ENCODE measurements around the gene OR51B4. TPM values are rescaled to one million over a fixed set of nuclear protein-coding genes. Genes with fewer than 3 reads are reported as not detected.

OR51B4 gene
- total RNA-seq, 2 experiments from 2014 or later = not detected

DNA sequence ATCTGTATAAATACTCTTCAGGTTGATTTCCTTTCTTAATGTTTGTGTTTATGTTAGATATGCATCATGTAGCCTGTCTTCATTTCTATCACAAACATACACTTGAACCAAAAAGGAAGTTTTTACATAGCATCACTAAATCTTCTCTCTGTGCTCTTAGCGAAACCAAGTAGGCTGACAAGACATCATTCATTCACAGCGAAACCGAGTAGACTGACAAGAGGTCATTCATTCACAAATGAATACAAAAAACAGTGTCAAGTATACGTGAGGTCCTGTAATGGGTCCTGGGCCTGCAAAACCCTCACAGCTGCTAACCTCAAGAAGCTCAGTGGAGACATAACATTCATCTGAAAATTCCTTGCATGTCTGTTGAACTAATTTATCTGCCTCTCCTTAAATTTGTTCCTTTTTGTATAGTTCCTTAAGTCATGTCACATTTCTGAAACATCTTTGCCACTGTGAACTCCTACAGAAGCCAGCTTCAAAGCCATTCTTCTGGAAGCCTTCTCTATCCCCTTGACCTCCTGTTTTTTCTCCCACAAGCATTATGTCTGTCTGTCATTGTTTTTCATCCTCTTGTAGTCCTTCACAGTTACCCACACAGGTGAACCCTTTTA lies 22.2 kb downstream of the OR51B4 start:
- Mint-ChIP-seq H3K4me1 (ENCODE audit: low read depth) (no peaks in the 10 kb centered on the region), H3K4me3 (no peak overlapping the region), H3K27ac (no peak overlapping the region), H3K9me3 (no peaks in the 10 kb centered on the region), H3K36me3 (ENCODE audit: low read depth) (no peaks in the 10 kb centered on the region), H3K27me3 (peaks cover 3% of the 10 kb centered on the region)
- POLR2A ChIA-PET = no interaction called here
- ATAC-seq = no peak
- no peak for DNase-seq
- TF ChIP-seq, protein P1, sequence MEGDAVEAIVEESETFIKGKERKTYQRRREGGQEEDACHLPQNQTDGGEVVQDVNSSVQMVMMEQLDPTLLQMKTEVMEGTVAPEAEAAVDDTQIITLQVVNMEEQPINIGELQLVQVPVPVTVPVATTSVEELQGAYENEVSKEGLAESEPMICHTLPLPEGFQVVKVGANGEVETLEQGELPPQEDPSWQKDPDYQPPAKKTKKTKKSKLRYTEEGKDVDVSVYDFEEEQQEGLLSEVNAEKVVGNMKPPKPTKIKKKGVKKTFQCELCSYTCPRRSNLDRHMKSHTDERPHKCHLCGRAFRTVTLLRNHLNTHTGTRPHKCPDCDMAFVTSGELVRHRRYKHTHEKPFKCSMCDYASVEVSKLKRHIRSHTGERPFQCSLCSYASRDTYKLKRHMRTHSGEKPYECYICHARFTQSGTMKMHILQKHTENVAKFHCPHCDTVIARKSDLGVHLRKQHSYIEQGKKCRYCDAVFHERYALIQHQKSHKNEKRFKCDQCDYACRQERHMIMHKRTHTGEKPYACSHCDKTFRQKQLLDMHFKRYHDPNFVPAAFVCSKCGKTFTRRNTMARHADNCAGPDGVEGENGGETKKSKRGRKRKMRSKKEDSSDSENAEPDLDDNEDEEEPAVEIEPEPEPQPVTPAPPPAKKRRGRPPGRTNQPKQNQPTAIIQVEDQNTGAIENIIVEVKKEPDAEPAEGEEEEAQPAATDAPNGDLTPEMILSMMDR (IDR thresholded peaks at IDR 0.05) = no peak
- intact Hi-C loops (cut with micrococcal nuclease) = loop anchor here (10.0 kb wide), 1 partner anchor 155 kb away; no protein-coding TSS in a partner anchor
- CTCF ChIA-PET = interaction anchor here (1.3 kb wide), 1 partner anchor 12 kb away, joined by 3 read pairs; no protein-coding TSS in a partner anchor

DNA sequence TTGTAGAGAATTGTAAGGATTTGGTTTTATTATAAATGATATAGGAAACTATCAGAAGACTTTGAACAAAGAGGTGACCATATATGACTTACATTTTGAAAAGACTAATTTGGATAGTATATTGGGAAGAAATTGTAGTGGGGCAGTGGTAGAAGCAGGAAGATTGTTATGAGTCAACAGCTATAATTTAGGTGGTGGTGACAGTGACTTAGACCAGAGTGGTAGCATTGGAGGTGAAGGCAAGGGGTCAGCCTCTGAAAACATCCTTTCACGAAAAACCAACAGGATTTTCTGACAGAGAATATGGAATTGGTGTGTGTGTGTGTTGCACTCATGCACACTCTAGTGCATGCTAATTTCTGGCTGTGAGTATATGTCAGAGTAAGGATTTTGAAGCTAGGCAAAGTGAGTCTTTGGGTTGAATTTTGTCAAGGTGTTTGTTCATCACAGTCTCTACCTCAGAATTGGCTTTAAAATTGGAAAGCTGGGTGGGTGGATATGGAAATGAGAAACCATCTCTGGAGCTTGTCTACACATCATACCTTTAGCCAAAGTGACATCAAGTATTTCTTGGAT lies 23.9 kb downstream of the OR51B4 start:
- ChIA-PET CTCF (no interaction called here), POLR2A (interaction anchor here (0.7 kb wide), 1 partner anchor 1699 kb away, joined by 3 read pairs; no protein-coding TSS in a partner anchor)
- H3K36me3 Mint-ChIP-seq (ENCODE audit: low read depth) = no peaks in the 10 kb centered on the region
- no peak for ATAC-seq
- H3K9me3 Mint-ChIP-seq = no peaks in the 10 kb centered on the region
- H3K4me1 Mint-ChIP-seq (ENCODE audit: low read depth) = no peaks in the 10 kb centered on the region
- intact Hi-C loops (cut with micrococcal nuclease) = no loop called here
- TF ChIP-seq, protein P1 (IDR thresholded peaks at IDR 0.05) = no peak
- H3K27me3 Mint-ChIP-seq = peaks cover 7% of the 10 kb centered on the region
- H3K27ac Mint-ChIP-seq = no peak overlapping the region
- DNase-seq = no peak
- no peak overlapping the region for H3K4me3 Mint-ChIP-seq

DNA sequence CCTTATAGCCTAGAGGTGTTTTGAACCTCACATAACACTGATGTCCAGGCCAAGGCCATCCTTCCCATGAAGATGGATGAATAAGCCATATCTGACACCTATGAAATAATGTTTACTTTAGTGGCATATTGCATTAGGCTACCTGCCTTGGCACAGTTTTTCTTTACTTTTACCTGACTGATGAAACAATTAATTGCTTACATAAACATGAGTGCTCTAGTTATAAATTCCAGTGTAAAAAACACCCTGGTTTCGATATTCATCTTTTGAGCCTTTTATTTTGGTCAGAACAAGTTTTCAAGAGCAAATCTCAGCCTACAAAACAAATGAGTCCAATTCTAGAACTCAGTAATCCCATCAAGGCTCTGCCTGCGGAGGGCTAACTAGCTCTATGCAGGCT lies 25.0 kb downstream of the OR51B4 start:
- ATAC-seq = no peak
- Mint-ChIP-seq H3K27me3 (peaks cover 7% of the 10 kb centered on the region), H3K36me3 (ENCODE audit: low read depth) (no peaks in the 10 kb centered on the region), H3K27ac (no peak overlapping the region), H3K9me3 (no peaks in the 10 kb centered on the region), H3K4me1 (ENCODE audit: low read depth) (no peaks in the 10 kb centered on the region), H3K4me3 (no peak overlapping the region)
- ChIA-PET CTCF (no interaction called here), POLR2A (no interaction called here)
- no peak for DNase-seq
- intact Hi-C loops (cut with micrococcal nuclease) = no loop called here
- TF ChIP-seq, protein P1 (IDR thresholded peaks at IDR 0.05) = no peak

DNA sequence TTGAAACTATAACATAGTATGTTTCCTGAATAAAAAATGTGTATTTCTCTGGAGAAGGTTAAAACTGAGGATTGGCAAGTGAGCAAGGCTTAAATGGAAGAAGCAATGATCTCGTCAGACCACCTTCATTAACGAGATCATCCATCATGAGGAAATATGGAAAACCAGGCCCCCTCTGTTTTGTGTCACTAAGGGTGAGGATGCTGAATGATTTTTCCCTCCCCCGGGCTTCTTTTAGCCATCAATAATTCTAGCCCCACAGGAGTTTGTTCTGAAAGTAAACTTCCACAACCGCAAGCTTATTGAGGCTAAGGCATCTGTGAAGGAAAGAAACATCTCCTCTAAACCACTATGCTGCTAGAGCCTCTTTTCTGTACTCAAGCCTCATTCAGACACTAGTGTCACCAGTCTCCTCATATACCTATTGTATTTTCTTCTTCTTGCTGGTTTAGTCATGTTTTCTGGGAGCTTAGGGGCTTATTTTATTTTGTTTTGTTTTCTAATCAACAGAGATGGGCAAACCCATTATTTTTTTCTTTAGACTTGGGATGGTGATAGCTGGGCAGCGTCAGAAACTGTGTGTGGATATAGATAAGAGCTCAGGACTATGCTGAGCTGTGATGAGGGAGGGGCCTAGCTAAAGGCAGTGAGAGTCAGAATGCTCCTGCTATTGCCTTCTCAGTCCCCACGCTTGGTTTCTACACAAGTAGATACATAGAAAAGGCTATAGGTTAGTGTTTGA lies 26.2 kb downstream of the OR51B4 start:
- no peak overlapping the region for H3K4me3 Mint-ChIP-seq
- TF ChIP-seq, protein P1 (IDR thresholded peaks at IDR 0.05) = no peak
- H3K27ac Mint-ChIP-seq = no peak overlapping the region
- ATAC-seq = no peak
- ChIA-PET POLR2A (no interaction called here), CTCF (no interaction called here)
- H3K9me3 Mint-ChIP-seq = no peaks in the 10 kb centered on the region
- peaks cover 7% of the 10 kb centered on the region for H3K27me3 Mint-ChIP-seq
- no peak for DNase-seq
- no peaks in the 10 kb centered on the region for H3K36me3 Mint-ChIP-seq (ENCODE audit: low read depth)
- intact Hi-C loops (cut with micrococcal nuclease) = no loop called here
- H3K4me1 Mint-ChIP-seq (ENCODE audit: low read depth) = no peaks in the 10 kb centered on the region

DNA sequence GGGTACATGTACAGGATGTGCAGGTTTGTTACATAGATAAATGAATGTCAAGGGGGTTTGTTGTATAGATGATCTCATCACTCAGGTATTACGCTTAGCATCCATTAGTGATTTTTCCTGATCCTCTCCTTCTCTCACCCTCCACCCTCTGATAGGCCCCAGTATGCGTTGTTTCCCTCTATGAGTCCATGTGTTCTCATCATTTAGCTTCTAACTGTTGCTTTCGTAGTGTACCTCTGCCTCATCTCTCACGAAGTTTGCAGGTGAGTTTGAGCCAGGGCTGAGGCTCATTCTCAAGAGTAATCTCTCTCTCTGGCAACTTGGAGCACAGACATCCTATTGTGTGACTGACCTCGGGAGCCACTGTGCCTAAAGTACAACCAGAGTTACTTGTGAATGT lies 27.4 kb downstream of the OR51B4 start:
- CTCF ChIA-PET = no interaction called here
- intact Hi-C loops (cut with micrococcal nuclease) = no loop called here
- Mint-ChIP-seq H3K4me3 (no peak overlapping the region), H3K27ac (no peak overlapping the region), H3K36me3 (ENCODE audit: low read depth) (no peaks in the 10 kb centered on the region), H3K4me1 (ENCODE audit: low read depth) (no peaks in the 10 kb centered on the region), H3K9me3 (no peaks in the 10 kb centered on the region), H3K27me3 (peaks cover 4% of the 10 kb centered on the region)
- POLR2A ChIA-PET = no interaction called here
- TF ChIP-seq, protein P1 (IDR thresholded peaks at IDR 0.05) = no peak
- DNase-seq = no peak
- no peak for ATAC-seq

Data from activated CD8-positive, alpha-beta T cell treated with anti-CD3 and anti-CD28 coated beads for 36 hours (primary cell).